Erythroblast (primary cell): ENCODE data around the gene FARP1.

Experiments
- DNase-seq, 2 experiments: peaks; one replicate each; lab custom pipeline; 2025; lab: John Stamatoyannopoulos, UW
- GATA1 ChIP-seq: IDR thresholded peaks from 2 replicates; pipeline ENCODE4 v1.6.1; 2011; ENCODE audit warnings: low read depth, mild to moderate bottlenecking, control low read depth, low read length, moderate library complexity
- POLR2A ChIP-seq: IDR thresholded peaks from 2 replicates; pipeline ENCODE4 v1.6.1; 2011; ENCODE audit warnings: mild to moderate bottlenecking, low read length

Gene FARP1

DNA sequence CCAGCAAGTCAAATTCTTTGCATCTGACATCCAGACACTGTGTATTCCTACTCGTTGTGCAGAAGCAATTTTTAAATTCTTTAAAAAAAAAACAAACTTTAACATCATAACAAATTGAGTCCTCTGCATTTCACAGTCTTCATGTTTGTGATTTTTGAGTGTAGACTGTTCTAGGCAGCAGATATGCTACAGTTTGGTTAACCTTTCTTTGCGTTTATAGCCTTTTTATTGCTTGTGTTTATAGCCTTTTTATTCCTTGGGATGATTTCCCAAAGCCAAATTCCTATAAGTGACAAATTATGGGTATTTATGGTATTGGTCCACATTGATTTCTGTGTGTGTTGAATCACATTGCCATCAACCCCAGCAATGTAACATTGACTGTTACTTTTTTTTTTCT, 49.1 kb downstream of the FARP1 start:
- TF ChIP-seq POLR2A = no peak
- TF ChIP-seq GATA1 = no peak
- DNase-seq = no peak

DNA sequence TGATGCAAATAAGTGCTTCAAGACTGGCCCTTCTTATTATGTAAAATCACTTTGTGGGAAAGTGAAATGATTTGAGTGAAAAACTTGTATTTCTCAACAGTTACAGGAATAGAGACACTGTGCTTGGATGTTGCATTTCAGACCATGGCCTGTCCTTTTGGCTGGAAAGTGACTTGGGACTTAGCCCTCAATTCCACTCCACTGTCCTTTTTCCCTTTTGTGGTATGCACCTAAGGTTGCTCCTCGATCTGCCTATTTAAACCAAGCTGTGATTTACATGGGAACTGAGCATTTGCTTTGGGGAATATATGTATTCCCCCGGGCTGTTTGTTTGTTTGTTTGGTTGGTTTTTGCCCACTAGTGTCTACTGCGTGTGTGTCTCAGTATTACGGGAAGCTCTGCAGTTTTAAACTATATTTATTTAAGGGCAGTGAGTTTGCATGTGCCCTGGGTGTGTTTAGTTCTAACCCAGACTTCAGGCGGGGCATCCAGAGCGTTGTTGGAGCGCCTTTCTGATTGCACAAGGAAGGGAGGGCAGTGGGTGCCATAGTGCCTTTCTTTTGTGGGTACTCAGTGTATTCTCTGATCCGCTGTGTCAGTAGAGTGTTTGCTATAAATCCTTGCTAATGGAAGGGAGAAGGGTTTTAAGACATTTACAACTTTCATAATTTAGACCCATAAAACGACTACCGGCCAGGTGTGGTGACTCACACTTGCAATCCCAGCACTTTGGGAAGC, 52.3 kb downstream of the FARP1 start:
- no peak for DNase-seq
- no peak for TF ChIP-seq POLR2A
- TF ChIP-seq GATA1 = no peak

DNA sequence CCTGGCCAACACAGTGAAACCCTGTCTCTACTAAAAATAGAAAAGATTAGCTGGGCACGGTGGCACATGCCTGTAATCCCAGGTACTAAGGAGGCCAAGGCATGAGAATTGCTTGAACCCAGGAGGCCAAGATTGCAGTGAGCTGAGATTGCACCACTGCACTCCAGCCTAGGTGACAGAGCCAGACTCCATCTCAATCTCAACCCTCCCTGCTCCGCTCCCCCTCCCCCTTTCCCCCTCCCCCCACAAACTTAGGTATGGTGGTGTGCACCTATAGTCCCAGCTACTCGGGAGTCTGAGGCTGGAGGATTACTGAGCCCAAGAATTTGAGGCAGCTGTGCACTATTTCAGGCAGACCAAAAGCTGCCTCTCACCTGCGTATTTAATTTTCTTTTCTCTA, 55.8 kb downstream of the FARP1 start:
- DNase-seq = no peak
- no peak for TF ChIP-seq POLR2A
- no peak for TF ChIP-seq GATA1

DNA sequence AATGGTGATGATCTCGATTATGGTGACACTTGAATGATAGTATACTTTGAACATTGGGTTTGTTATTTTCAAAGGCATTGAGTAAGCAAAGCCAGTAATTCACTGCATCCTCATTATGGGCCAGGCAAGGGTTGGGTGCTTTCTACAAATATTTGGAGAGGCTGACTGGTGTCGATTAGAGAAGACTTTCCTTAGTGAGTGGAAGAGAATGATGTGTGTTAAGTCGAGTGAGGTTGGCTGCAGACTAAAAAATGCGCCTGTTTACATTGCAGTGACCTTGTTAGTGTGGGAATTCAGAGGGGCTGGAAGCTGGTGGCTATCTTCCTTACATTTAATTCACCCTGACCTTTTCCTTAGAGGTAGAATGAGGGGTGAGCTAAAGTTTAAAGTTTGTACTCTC, 56.6 kb downstream of the FARP1 start:
- no peak for TF ChIP-seq POLR2A
- no peak for TF ChIP-seq GATA1
- DNase-seq = no peak

DNA sequence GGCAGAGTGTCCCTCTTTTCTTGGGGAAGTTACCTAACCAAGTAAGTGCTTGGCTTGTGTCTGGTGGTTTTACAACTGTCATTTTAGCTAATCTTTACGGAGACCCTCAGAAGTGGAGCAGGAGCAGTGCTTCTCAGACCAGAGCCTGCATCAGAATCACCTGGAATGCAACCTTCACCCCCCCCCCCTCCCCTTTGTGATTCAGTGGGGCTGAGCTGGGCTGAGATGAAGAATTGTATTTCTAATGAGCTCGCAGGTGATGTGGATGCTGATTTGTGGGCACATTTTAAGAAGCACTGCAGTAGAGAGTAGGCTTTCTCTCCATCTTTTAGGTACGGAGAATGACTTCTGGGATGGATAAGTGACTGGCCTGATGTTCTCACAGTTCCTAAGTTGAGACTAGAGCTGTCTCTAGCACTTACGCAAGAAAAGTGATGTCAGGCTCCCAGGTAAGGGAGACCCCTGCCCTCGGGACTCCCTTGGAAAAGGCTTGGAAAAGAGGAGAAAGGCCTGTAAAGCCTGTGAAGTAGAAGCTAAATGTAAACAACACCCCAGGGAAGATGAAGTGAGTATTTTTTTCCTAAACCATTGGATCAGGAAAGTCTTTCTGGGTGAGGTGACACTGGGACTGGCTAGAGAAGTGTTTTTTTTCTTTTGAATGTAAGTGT, 57.5 kb downstream of the FARP1 start:
- TF ChIP-seq POLR2A = no peak
- TF ChIP-seq GATA1 = no peak
- no peak for DNase-seq

DNA sequence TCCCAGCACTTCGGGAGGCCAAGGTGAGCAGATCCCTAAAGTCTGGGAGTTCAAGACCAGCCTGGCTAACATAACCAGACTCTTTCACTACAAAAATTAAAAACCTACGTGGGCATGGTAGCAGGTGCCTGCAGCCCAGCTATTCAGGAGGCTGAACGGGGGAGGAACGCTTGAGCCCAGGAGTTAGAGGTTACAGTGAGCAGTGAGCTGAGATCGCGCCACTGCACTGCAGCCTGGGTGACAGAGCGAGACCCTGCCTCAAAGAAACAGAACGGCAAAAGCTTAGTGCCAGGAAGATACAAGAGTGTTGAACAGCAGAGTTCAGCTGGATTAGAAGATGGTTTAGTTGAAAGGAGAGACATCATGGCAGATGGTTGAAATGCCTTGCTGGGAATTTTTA, 58.3 kb downstream of the FARP1 start:
- DNase-seq = no peak

DNA sequence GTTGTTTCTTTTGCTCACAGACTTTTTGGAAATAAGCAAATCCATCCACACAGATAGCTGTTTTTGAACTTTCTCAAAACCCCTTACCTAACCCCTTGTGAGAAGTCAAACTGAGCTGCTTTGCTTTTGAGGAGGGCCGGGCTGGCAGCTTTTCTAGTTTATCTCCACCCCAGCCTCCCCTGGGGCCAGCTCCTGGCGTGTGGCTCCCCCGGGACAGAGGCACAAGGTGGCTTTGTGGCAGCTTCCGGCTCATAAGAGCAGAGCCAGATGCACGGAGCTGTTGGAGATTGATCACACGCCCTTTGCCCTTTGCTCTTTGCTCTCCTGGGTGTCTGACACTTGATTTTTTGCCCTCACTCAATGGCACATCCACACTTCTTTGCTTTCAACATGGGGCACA, 59.1 kb downstream of the FARP1 start:
- no peak for TF ChIP-seq POLR2A
- TF ChIP-seq GATA1 = no peak
- DNase-seq = no peak

More for the DNA sequence above, 58.3 kb downstream of the FARP1 start:
- TF ChIP-seq POLR2A (no peak), GATA1 (no peak)

DNA sequence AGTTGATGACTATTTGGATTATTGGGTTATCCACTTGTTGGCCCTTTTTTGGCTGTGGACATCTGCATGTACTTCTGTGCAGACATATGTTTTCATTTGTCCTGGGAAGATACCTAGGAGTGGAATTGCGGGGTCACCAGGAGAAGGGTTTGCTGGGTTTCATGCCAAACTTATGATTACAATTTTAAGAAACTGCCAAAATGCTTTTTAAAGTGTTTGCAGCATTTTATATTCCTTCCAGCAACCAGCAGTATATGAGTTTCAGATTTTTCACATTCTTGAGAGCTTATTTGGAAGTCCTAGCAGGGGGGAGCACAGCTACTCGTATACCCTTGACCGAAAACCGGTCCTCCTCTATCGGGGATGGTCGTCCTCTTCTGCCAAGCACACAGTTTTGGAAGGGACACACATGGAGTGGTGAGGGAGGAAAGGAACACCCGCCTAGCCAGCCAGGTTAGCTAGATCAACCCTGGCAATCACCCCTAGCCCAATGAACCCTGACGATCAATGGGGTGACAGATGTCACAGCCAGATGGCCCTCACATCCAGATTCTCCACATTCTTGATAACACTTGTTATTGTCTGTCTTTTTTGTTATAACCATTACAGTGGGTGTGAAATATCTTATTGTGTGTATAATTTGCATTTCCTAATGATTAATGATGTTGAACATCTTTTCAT, 60.9 kb downstream of the FARP1 start:
- TF ChIP-seq GATA1 = no peak
- TF ChIP-seq POLR2A = no peak
- DNase-seq = no peak

DNA sequence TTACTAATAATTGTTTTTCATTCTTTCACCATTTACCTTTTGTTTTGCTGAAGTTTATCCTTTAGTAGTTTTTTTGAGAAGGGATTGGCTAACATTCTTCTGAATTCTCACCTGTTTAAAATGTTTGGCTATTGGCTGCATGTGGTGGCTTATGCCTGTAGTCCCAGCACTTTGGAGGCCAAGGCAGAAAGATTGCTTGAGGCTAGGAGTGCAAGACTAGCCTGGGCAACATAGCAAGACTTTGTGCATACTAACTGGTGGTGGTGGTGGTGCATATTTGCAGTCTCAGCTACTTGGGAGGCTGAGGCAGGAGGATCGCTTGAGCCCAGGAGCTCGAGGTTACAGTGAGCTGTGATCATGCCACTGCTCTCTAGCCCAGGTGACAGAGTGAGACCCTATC, 61.7 kb downstream of the FARP1 start:
- no peak for DNase-seq
- TF ChIP-seq GATA1 (no peak), POLR2A (no peak)

DNA sequence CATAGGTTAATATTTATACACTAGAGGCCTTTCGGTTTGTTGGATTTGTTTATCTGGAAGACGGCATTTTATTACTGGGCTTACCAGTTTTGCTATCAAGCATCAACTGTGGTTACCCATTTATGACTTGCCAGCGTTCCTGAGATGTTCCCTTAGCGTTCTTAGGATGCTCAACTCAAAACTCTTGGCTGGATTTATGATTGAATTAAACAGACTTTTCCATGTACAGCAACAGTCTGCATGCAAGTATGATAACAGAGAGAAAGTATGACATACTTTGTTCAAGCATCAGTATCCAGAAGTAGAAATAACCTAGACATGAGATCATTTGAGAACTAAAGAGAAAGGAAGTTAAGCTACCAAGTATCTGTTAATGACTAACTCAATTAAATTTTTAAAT, 64.1 kb downstream of the FARP1 start:
- no peak for TF ChIP-seq GATA1
- TF ChIP-seq POLR2A = no peak
- no peak for DNase-seq

DNA sequence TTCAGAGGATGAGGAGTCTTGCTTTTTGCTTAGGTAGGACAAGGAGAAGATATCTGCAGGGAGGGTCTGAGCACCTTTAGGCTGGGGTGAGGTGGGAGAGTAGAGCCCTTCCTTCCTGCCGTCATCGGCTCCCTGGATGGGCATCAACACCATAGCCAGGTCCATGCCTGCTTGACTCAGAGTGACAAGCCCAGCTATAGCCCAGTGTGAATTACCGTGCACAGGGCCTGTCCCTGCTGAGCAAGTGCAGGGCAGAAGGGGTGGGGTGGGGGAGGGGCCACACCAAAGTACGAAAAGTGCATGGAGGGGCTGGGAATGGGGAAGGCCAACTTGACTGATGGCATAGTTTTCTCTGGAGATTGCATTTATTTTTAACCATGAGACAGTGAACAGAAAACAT, 64.5 kb downstream of the FARP1 start:
- TF ChIP-seq GATA1 (no peak), POLR2A (no peak)
- no peak for DNase-seq

DNA sequence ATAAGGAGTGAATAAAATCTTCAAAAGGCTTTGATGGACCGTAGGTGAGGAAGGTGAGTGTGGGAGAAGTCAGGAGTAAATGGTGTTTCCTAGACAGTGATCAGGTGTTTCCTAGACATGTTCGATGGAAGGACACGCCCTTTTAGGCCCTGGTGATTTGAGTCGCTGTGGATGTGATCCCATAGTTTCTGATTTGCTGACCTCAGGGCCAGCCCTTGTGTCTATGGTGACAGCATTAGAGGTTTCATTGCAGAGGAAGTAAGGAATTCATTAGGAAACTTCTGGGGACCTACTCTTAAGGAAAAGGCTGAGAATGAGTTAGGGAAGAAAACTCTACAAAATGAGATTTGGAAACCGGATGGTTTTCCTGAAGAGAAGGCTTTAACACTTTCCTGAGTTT, 65.7 kb downstream of the FARP1 start:
- DNase-seq = no peak
- TF ChIP-seq POLR2A = no peak
- TF ChIP-seq GATA1 = no peak

DNA sequence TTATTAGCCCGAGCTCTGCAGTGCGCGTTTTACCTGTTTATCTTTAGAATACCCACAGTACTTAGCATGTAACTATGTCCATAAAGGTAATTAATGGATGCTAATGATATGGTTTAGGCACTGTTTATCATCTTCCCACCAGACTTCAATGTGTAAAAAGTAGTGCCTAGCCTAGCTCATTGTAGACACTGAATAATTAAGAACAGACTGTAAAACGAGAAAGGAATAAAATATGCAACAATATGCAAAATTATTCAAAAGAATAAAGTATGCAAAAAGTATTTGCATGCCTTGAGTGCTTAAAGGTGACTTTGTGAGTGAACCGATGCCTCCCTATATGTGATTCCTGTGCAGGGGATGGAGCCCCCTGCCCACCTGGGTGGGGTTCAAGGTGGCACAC, 69.9 kb downstream of the FARP1 start:
- DNase-seq = no peak
- no peak for TF ChIP-seq GATA1

DNA sequence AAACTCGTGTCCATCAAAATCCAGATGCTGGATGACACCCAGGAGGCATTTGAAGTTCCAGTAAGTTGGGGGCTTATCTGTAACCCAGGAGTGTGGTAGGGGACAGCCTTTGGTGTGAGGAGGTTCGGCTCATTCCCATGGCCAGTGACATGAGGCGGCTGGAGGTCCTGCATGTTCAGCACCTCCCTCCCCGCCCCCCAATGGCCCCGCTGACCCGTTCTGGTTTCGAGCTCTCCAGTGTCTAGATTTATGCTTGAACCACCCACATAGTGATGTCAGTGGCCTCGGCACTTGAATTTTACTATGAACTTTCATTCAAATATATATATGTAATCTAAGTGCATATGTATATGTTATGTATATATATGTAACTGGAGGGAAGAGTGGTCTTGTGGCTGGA, 70.5 kb downstream of the FARP1 start:
- TF ChIP-seq GATA1 = no peak
- TF ChIP-seq POLR2A = no peak
- no peak for DNase-seq
